Iris pigment epithelial cell (primary cell): ENCODE measurements around the gene AP1G2.
"Not testable (repeated sequence)": the region's sequence is repeated elsewhere in the genome, so short reads cannot be mapped to it uniquely, and the experiment has no call there.

Source experiments
- DNase-seq: peaks from one replicate; pipeline ENCODE4 v3.0.0-alpha.2; 2011; ENCODE audit warnings: low read depth

The AP1G2 gene, protein sequence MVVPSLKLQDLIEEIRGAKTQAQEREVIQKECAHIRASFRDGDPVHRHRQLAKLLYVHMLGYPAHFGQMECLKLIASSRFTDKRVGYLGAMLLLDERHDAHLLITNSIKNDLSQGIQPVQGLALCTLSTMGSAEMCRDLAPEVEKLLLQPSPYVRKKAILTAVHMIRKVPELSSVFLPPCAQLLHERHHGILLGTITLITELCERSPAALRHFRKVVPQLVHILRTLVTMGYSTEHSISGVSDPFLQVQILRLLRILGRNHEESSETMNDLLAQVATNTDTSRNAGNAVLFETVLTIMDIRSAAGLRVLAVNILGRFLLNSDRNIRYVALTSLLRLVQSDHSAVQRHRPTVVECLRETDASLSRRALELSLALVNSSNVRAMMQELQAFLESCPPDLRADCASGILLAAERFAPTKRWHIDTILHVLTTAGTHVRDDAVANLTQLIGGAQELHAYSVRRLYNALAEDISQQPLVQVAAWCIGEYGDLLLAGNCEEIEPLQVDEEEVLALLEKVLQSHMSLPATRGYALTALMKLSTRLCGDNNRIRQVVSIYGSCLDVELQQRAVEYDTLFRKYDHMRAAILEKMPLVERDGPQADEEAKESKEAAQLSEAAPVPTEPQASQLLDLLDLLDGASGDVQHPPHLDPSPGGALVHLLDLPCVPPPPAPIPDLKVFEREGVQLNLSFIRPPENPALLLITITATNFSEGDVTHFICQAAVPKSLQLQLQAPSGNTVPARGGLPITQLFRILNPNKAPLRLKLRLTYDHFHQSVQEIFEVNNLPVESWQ

GRCh38 chr14:23567186-23568020 is at the start of gene AP1G2:
Gene AP1G2, minus strand, starts transcription at chr14:23567791. Its CDS starts 477 bp downstream, at chr14:23567314.
- DNase-seq: peak; percentile 69

DNA sequence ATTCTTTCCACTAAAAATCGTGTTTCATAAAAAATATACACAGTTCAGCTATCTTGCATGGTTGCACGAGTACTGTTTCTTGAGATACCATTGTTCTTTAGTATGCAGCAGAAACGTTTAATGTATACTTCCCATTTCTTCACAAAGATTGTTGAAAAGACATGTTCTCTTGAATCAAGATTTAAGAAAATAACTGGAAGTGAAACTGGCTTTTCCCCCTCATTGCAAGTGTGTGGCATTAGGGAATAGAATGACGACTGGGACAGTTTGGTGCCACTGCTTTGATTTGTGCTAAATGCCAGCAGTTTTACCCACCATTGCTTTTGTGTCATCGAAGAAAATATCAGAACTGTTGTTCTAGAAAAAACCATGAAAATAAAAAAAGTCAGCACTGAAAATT is 48.3 kb upstream of the AP1G2 start:
- DNase-seq: no peak

DNA sequence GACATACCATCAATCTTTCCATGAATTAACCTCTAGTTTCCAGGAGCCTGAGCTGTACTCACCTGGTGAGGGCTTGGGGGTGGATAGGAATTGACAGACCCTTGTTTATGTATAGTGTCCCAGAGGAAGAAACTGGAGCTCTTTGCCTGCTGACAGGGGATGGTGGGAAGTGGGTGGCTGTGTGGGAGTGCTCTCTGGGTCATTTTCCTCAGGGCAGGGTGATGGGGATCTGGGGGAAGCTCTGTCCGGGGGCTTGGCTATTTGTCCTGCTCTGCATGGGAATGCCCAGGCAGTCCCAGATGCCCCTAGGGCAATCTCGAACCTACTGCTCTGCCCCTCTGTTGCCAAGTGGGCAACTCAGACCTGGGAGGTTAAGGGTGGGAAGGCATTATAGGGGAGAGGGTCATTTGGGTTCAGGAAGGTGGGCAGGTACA is 46.8 kb upstream of the AP1G2 start:
- DNase-seq: no peak

- no peak for DNase-seq
These were observed 45.9 kb upstream of the AP1G2 start for GRCh38 chr14:23613242-23614070.

GRCh38 chr14:23612802-23613201 is 45.2 kb upstream of the AP1G2 start:
- DNase-seq: no peak

DNA sequence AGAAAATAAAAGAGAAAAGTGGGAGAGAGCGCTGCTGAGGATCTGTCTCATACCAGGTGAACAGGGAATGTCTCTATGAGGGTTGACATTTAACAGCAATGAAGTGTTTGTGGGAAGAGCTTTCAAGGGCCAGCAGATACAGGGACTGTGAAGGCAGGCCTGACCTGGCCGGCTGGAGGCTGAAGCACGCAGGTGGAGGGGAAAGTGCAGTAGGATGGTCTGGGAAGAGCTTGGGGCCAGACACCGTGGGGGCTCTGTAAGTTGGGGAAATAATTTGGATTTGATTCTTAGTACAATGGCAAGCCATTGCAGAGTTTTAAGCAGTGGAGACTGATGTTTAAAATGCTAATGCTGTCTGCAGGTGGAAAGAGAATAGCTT is 44.8 kb upstream of the AP1G2 start:
- no peak for DNase-seq

- DNase-seq: no peak
These were observed 43.3 kb upstream of the AP1G2 start for GRCh38 chr14:23610815-23611289.

DNA sequence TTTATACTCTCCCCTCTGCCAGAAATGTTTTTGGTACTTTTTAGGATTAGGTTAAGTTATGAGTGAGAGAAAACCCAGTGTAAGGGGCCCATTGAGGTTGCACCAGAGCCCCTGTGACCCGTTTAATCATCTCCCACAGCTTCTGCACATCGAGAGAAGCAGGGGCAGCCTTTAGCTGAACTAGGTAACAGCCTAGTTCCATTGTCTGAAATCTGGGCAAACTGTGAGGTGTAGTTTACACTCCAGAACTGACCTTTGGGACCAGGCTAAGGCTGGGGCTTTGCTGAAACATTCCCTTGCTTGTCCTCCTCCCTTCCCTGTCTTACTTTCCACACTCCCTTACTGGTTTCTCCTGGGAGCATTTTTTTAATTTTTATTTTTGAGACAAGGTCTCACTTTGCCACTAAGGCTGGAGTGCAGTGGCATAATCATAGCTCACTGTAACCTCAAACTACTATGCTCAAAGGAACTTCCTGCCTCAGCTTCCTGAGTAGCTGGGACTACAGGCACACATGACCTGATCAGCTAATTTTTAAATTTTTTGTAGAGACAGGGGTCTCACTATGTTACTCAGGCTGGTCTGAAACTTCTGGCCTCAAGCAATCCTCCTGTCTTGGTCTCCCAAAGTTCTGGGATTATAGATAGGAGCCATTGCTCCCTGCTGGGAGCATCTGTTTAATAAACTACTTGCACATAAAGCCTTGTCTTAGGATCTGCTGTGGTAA is 42.7 kb upstream of the AP1G2 start:
- no peak for DNase-seq

DNA sequence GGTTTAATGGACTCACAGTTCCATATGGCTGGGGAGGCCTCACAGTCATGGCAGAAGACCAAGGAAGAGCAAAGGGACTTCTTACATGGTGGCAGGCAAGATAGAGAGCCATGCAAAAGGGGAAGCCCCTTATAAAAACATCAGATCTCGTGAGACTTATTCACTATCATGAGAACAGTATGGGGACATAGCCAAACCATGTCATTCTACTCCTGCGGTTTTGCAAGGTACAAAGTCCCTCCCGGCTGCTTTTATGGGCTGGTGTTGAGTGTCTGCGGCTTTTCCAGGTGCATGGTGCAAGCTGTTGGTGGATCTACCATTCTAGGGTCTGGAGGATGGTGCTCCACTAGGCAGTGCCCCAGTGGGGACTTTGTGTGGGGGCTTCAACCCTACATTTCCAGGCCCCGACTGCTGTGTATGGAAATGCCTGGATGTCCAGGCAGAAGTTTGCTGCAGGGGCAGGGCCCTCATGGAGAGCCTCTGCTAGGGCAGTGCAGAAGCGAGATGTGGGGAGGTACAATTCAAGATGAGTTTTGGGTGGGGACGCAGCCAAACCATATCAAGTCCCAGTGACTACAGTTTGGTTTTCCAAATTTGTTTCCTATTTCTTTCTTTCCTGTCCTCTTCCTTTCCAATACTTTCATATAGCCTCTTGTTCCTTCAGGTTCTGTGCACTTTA is 42.0 kb upstream of the AP1G2 start:
- DNase-seq: not testable (repeated sequence)

- DNase-seq: no peak
These were observed 41.4 kb upstream of the AP1G2 start for GRCh38 chr14:23609001-23609400.

GRCh38 chr14:23608454-23608853 is 40.9 kb upstream of the AP1G2 start:
- no peak for DNase-seq

- DNase-seq: no peak
These were observed 38.5 kb upstream of the AP1G2 start for GRCh38 chr14:23605931-23606585.

- DNase-seq: no peak
These were observed 37.1 kb upstream of the AP1G2 start for GRCh38 chr14:23604675-23605170.

DNA sequence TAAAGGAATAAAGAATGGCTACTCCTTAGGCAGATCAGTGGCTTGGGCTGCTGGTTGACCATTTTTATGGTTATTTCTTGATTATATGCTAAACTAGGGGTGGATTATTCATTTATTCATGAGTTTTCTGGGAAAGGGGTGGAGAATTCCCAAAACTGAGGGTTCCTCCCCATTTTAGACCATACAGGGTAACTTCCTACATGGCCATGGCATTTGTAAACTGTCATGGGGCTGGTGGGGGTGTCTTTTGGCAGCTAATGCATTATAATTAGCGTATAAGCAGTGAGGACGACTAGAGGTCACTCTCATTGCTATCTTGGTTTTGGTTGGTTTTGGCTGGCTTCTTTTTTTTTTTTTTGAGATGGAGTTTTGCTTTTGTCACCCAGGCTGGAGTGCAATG is 36.6 kb upstream of the AP1G2 start:
- DNase-seq: no peak

GRCh38 chr14:23603103-23603502 is 35.5 kb upstream of the AP1G2 start:
- no peak for DNase-seq

DNA sequence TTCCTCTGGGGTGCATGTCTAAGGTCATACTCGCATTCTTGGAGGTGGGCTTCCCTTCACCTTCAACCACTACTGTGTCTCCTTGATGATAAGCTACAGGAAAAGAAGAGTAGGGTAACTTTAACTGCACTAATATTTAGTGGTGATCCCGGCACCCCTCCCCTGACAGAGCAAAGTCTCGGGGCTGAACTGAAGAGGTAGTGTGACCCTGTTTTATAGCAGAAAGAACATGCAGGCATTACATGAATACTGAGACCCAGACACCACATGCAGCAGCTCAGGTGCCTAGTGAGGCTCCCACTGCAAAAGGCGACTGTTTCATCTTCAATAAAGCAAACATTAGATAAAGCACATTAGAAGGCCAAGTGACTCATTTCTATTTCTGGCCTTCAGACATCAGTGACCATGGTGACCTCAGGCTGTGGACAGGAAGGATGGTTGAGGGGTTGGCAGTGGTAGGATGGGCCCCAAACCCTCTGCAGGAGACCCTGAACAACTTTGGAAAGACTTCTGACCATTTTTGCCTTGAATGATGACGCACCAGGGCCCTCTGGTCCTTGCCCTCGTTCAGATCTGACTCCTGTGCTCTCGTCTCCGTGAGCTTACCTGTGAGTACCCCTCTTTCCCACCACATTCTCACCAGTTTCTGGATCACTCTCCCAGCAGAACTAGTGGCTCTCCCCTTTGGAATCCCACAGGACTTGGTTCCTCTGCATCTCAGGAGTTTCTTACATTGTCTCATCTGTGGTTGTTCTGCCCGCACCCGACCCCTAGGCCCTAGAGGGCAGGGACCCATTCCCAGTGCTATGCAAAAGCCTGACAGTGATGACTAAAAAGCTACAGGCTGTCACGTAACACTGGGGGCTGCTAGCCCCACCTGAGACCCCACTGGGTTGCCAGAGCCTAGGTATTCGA is 34.8 kb upstream of the AP1G2 start:
- no peak for DNase-seq

DNA sequence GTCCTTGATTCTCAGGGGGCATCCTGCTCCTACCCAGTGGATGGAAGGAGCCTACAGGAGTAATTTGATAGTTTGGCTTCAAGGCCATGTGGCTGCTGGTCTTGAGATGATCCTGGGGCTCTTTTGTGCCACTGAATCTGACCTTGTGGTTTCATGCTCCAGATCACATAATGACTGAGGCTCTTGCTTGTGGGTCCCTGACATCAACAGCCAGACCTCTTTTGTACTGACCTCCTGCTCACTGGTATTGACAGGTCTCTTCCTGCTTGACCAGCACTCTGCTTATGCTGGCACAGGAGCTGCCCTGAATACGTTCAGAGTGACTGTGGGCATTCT is 34.2 kb upstream of the AP1G2 start:
- DNase-seq: no peak

GRCh38 chr14:23601424-23601823 is 33.8 kb upstream of the AP1G2 start:
- no peak for DNase-seq
